H1 (cell line): ENCODE measurements around the gene NKAIN4. TPM values are rescaled to one million over a fixed set of nuclear protein-coding genes. Genes with fewer than 3 reads are reported as not detected.

Experiments used
- CTCF ChIA-PET: fragments of 300-600 bp; sonication (Branson Sonifier 250); formaldehyde crosslinking; loops from one replicate; lab custom pipeline; 2021; ENCODE audit not compliant: partially characterized antibody; lab: Charles Lee
- POLR2A ChIA-PET: fragments of 300-600 bp; sonication (Branson Sonifier 250); formaldehyde crosslinking; loops from one replicate; lab custom pipeline; 2021; ENCODE audit warnings: inconsistent platforms; ENCODE audit not compliant: partially characterized antibody; lab: Charles Lee
- DNase-seq, 2 experiments: peaks; one replicate each; pipeline versions ENCODE4 v3.0.0 to v3.0.0-alpha.2; 2010 to 2022; ENCODE audit warnings: low spot score in 2 of 2, low read depth in 1 of 2, mixed read lengths in 1 of 2
- FAIRE-seq: peaks from 2 replicates; lab custom pipeline; 2011; peaks lifted over from hg19 to GRCh38; lab: Jason Lieb, UNC
- H2AFZ ChIP-seq: 2 replicates; pipeline ENCODE4 v1.8.1; 2012; ENCODE audit warnings: low read length, inconsistent platforms
- H2AK5ac ChIP-seq: 2 replicates; pipeline ENCODE4 v1.6.1; 2013; ENCODE audit warnings: low read depth, low read length
- H2BK120ac ChIP-seq: replicated peaks from 2 replicates; pipeline ENCODE3; 2013; ENCODE audit warnings: low read depth, low read length, inconsistent platforms
- H2BK12ac ChIP-seq: 2 replicates; pipeline ENCODE4 v1.6.1; 2013; ENCODE audit warnings: low read depth, low read length
- H2BK15ac ChIP-seq: 2 replicates; pipeline ENCODE4 v1.6.1; 2013; ENCODE audit warnings: low read length
- H2BK20ac ChIP-seq: 2 replicates; pipeline ENCODE4 v1.6.1; 2013; ENCODE audit warnings: low read length
- H2BK5ac ChIP-seq: 2 replicates; pipeline ENCODE4 v1.6.1; 2013; ENCODE audit warnings: low read depth, low read length
- H3K14ac ChIP-seq: 2 replicates; pipeline ENCODE4 v1.6.1; 2013; ENCODE audit warnings: inconsistent platforms; ENCODE audit not compliant: insufficient read length
- H3K18ac ChIP-seq: 2 replicates; pipeline ENCODE4 v1.6.1; 2013; ENCODE audit warnings: low read length; ENCODE audit errors: extremely low read depth
- H3K23ac ChIP-seq: 2 replicates; pipeline ENCODE4 v1.6.1; 2013; ENCODE audit warnings: inconsistent platforms; ENCODE audit not compliant: insufficient read length
- H3K23me2 ChIP-seq: 2 replicates; pipeline ENCODE4 v1.6.1; 2013; ENCODE audit warnings: low read depth, low read length
- H3K27ac ChIP-seq: 2 replicates; pipeline ENCODE4 v1.6.1; 2011; ENCODE audit warnings: low read depth, low read length, inconsistent platforms
- H3K27me3 ChIP-seq, 4 experiments: replicated peaks in 1 of 4; 1 replicate in 1 of 4; 2 replicates in 3 of 4; pipeline versions ENCODE4 v1.6.1 to v1.8.1; 2011 to 2013; ENCODE audit warnings: low read length in 3 of 4, mild to moderate bottlenecking in 3 of 4, inconsistent platforms in 2 of 4, mixed read lengths in 2 of 4, moderate library complexity in 1 of 4; ENCODE audit not compliant: control insufficient read depth in 3 of 4, insufficient read depth in 3 of 4; ENCODE audit errors: extremely low read depth in 1 of 4
- H3K36me3 ChIP-seq, 4 experiments: 2 replicates each; pipeline versions ENCODE4 v1.6.1 to v1.8.1; 2011 to 2013; ENCODE audit warnings: mild to moderate bottlenecking in 4 of 4, low read length in 3 of 4, moderate library complexity in 2 of 4, control low read depth in 1 of 4, inconsistent platforms in 1 of 4; ENCODE audit not compliant: insufficient read depth in 4 of 4, control insufficient read depth in 2 of 4
- H3K4ac ChIP-seq: replicated peaks from 2 replicates; pipeline ENCODE3; 2013; ENCODE audit warnings: low read length, low read depth, mixed read lengths, inconsistent platforms; ENCODE audit not compliant: insufficient read length
- H3K4me1 ChIP-seq, 4 experiments: replicated peaks in 1 of 4; 1 replicate in 1 of 4; 2 replicates in 3 of 4; pipeline versions ENCODE4 v1.6.1 to v1.8.1; 2011 to 2013; ENCODE audit warnings: low read length in 3 of 4, inconsistent platforms in 2 of 4, mixed read lengths in 1 of 4; ENCODE audit not compliant: insufficient read depth in 4 of 4, control insufficient read depth in 3 of 4
- H3K4me2 ChIP-seq, 2 experiments: 2 replicates each; pipeline versions ENCODE4 v1.6.1 to v1.8.1; 2011 to 2013; ENCODE audit warnings: low read depth in 2 of 2, low read length in 2 of 2, control low read depth in 1 of 2, inconsistent platforms in 1 of 2, mild to moderate bottlenecking in 1 of 2; ENCODE audit not compliant: insufficient read depth in 1 of 2
- H3K4me3 ChIP-seq, 4 experiments: fragments of 200-600, 300-600 bp in 1 of 4; sonication (generic), shearing (Covaris generic), sonication (Bioruptor Twin) in 1 of 4; 2 replicates each; pipeline versions ENCODE4 v1.5.1 to v1.8.1; 2011 to 2016; ENCODE audit warnings: low read length in 4 of 4, low read depth in 3 of 4, control low read depth in 2 of 4, inconsistent platforms in 2 of 4, mild to moderate bottlenecking in 2 of 4, mixed read lengths in 1 of 4, moderate library complexity in 1 of 4; ENCODE audit not compliant: insufficient read depth in 2 of 4; ENCODE audit errors: extremely low read depth in 1 of 4
- H3K56ac ChIP-seq: replicated peaks from 2 replicates; pipeline ENCODE3; 2013; ENCODE audit warnings: low read depth, mild to moderate bottlenecking, mixed read lengths, low read length, inconsistent platforms; ENCODE audit not compliant: insufficient read length
- H3K79me1 ChIP-seq: 2 replicates; pipeline ENCODE4 v1.6.1; 2013; ENCODE audit warnings: low read depth, low read length, control low read depth
- H3K79me2 ChIP-seq, 2 experiments: 2 replicates each; pipeline versions ENCODE4 v1.6.1 to v1.8.1; 2012 to 2013; ENCODE audit warnings: low read length in 2 of 2, mild to moderate bottlenecking in 2 of 2, inconsistent platforms in 1 of 2; ENCODE audit not compliant: insufficient read depth in 2 of 2, control insufficient read depth in 1 of 2
- H3K9ac ChIP-seq, 4 experiments: replicated peaks in 1 of 4; 1 replicate in 1 of 4; 2 replicates in 3 of 4; pipeline versions ENCODE4 v1.6.1 to v1.8.1; 2011 to 2013; ENCODE audit warnings: low read depth in 3 of 4, low read length in 3 of 4, control low read depth in 2 of 4, mild to moderate bottlenecking in 2 of 4, moderate library complexity in 2 of 4, inconsistent platforms in 1 of 4; ENCODE audit errors: extremely low read depth in 1 of 4
- H3K9me3 ChIP-seq, 2 experiments: 2 replicates each; pipeline versions ENCODE4 v1.6.1 to v1.8.1; 2012 to 2013; ENCODE audit warnings: mild to moderate bottlenecking in 2 of 2, moderate library complexity in 2 of 2, control low read depth in 1 of 2, inconsistent platforms in 1 of 2, low read depth in 1 of 2, low read length in 1 of 2, mixed read lengths in 1 of 2; ENCODE audit not compliant: insufficient read depth in 2 of 2
- H4K20me1 ChIP-seq, 2 experiments: replicated peaks in 1 of 2; 2 replicates each; pipeline versions ENCODE3 to v1.8.1; 2011 to 2013; ENCODE audit warnings: inconsistent platforms in 2 of 2, low read length in 2 of 2, mild to moderate bottlenecking in 1 of 2; ENCODE audit not compliant: insufficient read depth in 2 of 2, control insufficient read depth in 1 of 2
- H4K5ac ChIP-seq: 2 replicates; pipeline ENCODE4 v1.6.1; 2013; ENCODE audit warnings: low read length, low read depth, mixed read lengths, inconsistent platforms; ENCODE audit not compliant: insufficient read length
- H4K8ac ChIP-seq: 2 replicates; pipeline ENCODE4 v1.8.0; 2013; ENCODE audit warnings: mild to moderate bottlenecking, moderate library complexity, low read length, inconsistent platforms; ENCODE audit not compliant: insufficient read depth; ENCODE audit errors: extremely low read depth
- H4K91ac ChIP-seq: replicated peaks from 2 replicates; pipeline ENCODE3; 2013; ENCODE audit warnings: low read length, mixed read lengths, inconsistent platforms; ENCODE audit not compliant: insufficient read length
- ATF2 ChIP-seq: IDR thresholded peaks from 2 replicates; pipeline ENCODE4 v1.6.1; 2012; ENCODE audit warnings: low read length, inconsistent platforms
- CBX8 ChIP-seq: fragments of 300-800, 300-1000 bp; sonication (generic); IDR thresholded peaks from 2 replicates; pipeline ENCODE4 v1.7.1; 2016; ENCODE audit warnings: low read depth, low read length, borderline replicate concordance
- CHD2 ChIP-seq: IDR thresholded peaks from 2 replicates; pipeline ENCODE4 v1.6.1; 2012; ENCODE audit warnings: low read length, improper control_type of control experiment
- CREB1 ChIP-seq: IDR thresholded peaks from 2 replicates; pipeline ENCODE4 v1.6.1; 2012; ENCODE audit warnings: inconsistent platforms
- EP300 ChIP-seq, 2 experiments: IDR thresholded peaks; 1 replicate in 1 of 2; 2 replicates in 1 of 2; pipeline ENCODE4 v1.6.1; 2011 to 2012; ENCODE audit warnings: low read depth in 2 of 2, low read length in 2 of 2, mild to moderate bottlenecking in 2 of 2, borderline replicate concordance in 1 of 2, inconsistent platforms in 1 of 2, moderate library complexity in 1 of 2
- KDM1A ChIP-seq: fragments of 200-600, 300-600 bp; sonication (generic); IDR thresholded peaks from 2 replicates; pipeline ENCODE4 v1.7.1; 2016; ENCODE audit warnings: mild to moderate bottlenecking, low read length, borderline replicate concordance
- KDM5A ChIP-seq: fragments of 200-600 bp; IDR thresholded peaks from 2 replicates; pipeline ENCODE4 v1.7.1; 2012; ENCODE audit warnings: mild to moderate bottlenecking, low read length, inconsistent platforms, mixed read lengths
- POLR2AphosphoS5 ChIP-seq: IDR thresholded peaks from 2 replicates; pipeline ENCODE4 v1.6.1; 2011; ENCODE audit warnings: low read depth, low read length
- RFX5 ChIP-seq: IDR thresholded peaks from 2 replicates; pipeline ENCODE4 v1.6.1; 2011; ENCODE audit warnings: low read depth, low read length, improper control_type of control experiment, borderline replicate concordance
- SP4 ChIP-seq: IDR thresholded peaks from 2 replicates; pipeline ENCODE4 v1.6.1; 2012; ENCODE audit warnings: low read length, inconsistent platforms
- YY1 ChIP-seq: IDR thresholded peaks from 2 replicates; pipeline ENCODE4 v1.6.1; 2011; ENCODE audit warnings: low read depth, mild to moderate bottlenecking, low read length
- ZNF274 ChIP-seq: IDR thresholded peaks from 2 replicates; pipeline ENCODE4 v1.7.0; 2012; ENCODE audit warnings: low read length, borderline replicate concordance; ENCODE audit errors: extremely low read depth
- WGBS, 2 experiments: shearing (Covaris generic) in 1 of 2; methylation state at CpG; one replicate each; pipeline versions ENCODE4 v1.1.6 to v1.1.7; 2013 to 2015; ENCODE audit warnings: low lambda C conversion rate in 2 of 2, mixed read lengths in 2 of 2, inconsistent platforms in 1 of 2, low coverage in 1 of 2, missing lambda C conversion rate in 1 of 2; ENCODE audit not compliant: insufficient replicate concordance in 2 of 2, insufficient coverage in 1 of 2, insufficient read length in 1 of 2; ENCODE audit errors: extremely low coverage in 1 of 2, missing lambda C conversion rate in 1 of 2; 5-methylcytosine and 5-hydroxymethylcytosine counted together
- polyA plus RNA-seq, 7 experiments: library from polyadenylated mRNA; depleted of rRNA in 3 of 7; stranded (reverse) in 5 of 7; unstranded in 2 of 7; fragments of >200 nt in 5 of 7; fragments of 200-250 nt in 2 of 7; gene quantifications; 1 replicate in 5 of 7; 2 replicates in 1 of 7; 4 replicates in 1 of 7; pipeline versions ENCODE4 v1.2.1 to v1.2.3, GENCODE V29; 2011 to 2013; ENCODE audit warnings: missing spikeins in 2 of 7, mixed read lengths in 2 of 7
- total RNA-seq: library from RNA; stranded (reverse); fragmentation: NEBNext Ultra II Directional; extraction: Animal tissue kit (Norgen Biotek cat#: 25700); gene quantifications from 2 replicates; pipeline ENCODE4 v1.2.1, GENCODE V29; 2021

NKAIN4 gene
- total and polyA plus RNA-seq, 2 of the 8 experiments (the other 6 are each of a cell fraction or from before 2014, with no cell fraction given), result 6.9 to 17.0 TPM

GRCh38 chr20:63243604-63244247, 10.5 kb downstream of the NKAIN4 start:
- Histone ChIP-seq H4K20me1 (no peaks in the 10 kb centered on the region), H3K9ac (no peak overlapping the region), H3K27me3 (no peaks in the 10 kb centered on the region; a peak in 2 of 7 replicates), H4K91ac (peak overlapping the region; percentile 42), H3K23me2 (no peaks in the 10 kb centered on the region), H2BK5ac (no peak overlapping the region; the same call in 1 of the 2 replicates), H2BK12ac (no peak overlapping the region), H3K18ac (no peak overlapping the region), H2BK20ac (no peak overlapping the region), H3K27ac (no peak overlapping the region), H3K14ac (no peak overlapping the region), H3K4ac (no peak overlapping the region), H2BK120ac (no peak overlapping the region), H3K56ac (no peak overlapping the region), H3K4me3 (no peak overlapping the region), H2AFZ (no peak overlapping the region), H3K79me1 (no peaks in the 10 kb centered on the region), H4K8ac (no peak overlapping the region), H2AK5ac (no peak overlapping the region), H3K79me2 (no peaks in the 10 kb centered on the region), H4K5ac (no peak overlapping the region), H3K4me2 (no peak overlapping the region), H2BK15ac (no peak overlapping the region), H3K23ac (no peak overlapping the region), H3K4me1 (peaks cover 0 to 20% (median 12%) of the 10 kb centered on the region in 4 experiments; a peak in 4 of 7 replicates), H3K9me3 (no peaks in the 10 kb centered on the region), H3K36me3 (no peaks in the 10 kb centered on the region)
- FAIRE-seq, result no peak
- POLR2A ChIA-PET, result interaction anchor here (1.2 kb wide), 1 partner anchor 9 kb away, joined by 4 read pairs; no protein-coding TSS in a partner anchor
- WGBS, 2 experiments, result 92% methylated on average over 21 of the region's 25 CpGs; no CpG with 5 or more reads in 1 of the 2 experiments
- no peak for DNase-seq
- CTCF ChIA-PET, result interaction anchor here (0.6 to 7.0 kb wide), 9 partner anchors 9 to 639 kb away, joined by 3 to 103 read pairs (median 4); no protein-coding TSS in a partner anchor
- TF ChIP-seq RFX5, result no peak
- TF ChIP-seq CHD2, result no peak
- no peak for TF ChIP-seq CREB1
- no peak for TF ChIP-seq CBX8
- no peak for TF ChIP-seq YY1
- no peak for TF ChIP-seq KDM1A
- TF ChIP-seq ZNF274, result no peak
- no peak for TF ChIP-seq SP4
- TF ChIP-seq ATF2, result no peak
- no peak for TF ChIP-seq EP300 (IDR thresholded peaks at IDR 0.05; ENCODE audit: borderline replicate concordance in 1 of 2, low read depth in 2 of 2, low read length in 2 of 2)
- TF ChIP-seq KDM5A, result no peak
- no peak for TF ChIP-seq POLR2AphosphoS5
